ENCODE data around the gene HES1.

Gene HES1

DNA sequence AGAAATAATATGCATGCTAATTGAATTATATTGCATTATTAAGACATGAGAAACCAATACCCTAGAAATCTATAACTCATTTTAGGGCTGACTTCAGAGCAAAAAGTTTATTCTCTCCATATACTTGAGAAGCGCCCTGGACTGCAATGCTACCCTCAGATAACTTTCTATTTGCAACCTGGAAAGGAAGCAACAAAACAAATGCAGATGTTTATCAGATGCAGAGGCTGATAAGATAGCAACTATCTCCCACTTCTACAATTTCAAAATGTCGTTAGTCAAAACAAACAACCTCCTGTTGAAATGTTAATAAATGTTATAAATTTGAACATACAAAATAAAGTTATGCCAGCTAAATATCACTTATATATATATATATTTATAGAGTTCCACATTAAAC, 34.8 kb downstream of the HES1 start:
- no peak for DNase-seq

DNA sequence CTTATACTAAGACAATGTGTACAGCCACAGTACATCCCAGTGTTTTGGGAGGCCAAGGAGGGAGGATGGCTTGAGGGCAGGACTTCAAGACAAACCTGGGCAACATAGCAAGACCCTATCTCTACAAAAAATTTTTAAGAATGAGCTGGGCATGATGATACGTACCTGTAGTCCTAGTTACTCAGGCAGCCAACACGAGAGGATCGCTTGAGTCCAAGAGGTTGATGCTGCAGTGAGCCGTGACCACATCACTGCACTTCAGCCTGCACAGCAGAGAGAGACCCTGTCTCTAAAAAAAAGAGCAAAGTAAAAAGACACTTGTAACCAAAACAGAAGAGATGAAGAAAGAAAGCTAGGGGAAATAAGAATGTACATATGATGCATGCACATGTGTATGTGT, 38.5 kb downstream of the HES1 start:
- DNase-seq: no peak

DNA sequence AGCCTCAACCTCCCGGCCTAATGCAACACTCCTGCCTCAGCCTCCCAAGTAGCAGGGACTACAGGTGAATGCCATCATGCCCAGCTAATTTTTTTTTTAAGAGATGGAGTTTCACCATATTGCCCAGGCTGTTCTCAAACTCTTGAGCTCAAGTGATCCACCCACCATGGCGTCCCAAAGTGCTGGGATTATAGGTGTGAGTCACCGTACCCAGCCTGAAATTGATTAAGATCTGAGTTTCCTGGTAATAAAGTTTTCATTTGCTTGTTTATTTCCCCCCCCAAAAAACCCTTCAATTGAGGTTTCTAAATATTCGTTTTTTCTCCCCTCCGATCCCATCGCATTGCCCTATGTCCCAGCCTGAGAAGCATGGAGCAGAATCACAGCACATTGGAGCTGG, 39.0 kb downstream of the HES1 start:
- DNase-seq: no peak

DNA sequence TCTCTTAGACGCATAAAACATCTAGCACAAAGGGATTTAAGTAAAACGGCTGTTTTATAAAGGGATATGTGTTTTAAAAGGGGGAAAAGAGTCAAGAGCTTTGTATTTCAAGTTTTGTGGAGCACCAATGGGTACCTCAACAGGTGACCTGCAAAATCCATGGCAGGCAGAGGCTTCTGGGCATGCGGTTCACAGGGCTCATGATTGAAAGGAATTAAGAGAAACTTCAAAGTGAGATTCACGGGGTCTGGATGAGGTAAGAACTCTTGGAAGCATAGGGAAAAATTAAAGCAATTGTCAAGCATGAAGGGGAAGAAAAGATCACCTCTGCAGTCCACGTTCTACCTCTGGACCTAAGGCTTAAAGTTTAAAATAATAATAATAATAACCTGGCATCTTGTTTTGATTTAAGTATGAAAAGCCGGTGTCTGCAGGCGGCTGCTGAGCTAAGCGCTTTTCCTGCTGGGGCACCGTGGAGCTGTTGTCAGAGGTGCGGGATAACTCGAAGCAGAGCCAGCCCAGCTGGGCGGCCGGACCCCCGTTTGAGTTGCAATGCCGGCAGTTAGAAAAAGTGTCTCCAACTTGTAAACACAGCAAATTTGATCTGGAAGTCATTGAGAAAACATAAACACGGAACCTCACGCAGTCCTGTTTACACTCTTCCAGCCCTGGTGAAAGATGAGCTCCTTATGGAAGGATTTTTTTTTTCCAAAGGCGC, 40.5 kb downstream of the HES1 start:
- DNase-seq: no peak

DNA sequence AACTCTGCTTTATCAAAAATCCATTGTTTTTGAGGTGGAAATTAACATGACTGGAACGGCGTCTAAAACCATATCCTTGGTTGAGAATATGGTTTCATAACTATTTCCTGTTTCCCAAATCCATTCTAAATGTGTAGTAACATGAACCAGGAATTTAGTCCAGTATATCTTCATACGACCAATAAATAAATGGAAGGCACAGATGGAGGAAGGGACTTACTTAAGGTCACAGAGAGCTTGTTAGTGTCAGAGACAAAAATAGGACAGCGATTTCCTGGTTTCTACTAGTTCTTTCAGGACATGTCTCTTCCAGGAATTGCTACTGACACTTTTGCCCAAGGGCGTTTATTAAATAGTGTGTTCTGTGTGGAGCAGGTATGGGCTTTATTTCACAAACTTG, 41.2 kb downstream of the HES1 start:
- DNase-seq: no peak

DNA sequence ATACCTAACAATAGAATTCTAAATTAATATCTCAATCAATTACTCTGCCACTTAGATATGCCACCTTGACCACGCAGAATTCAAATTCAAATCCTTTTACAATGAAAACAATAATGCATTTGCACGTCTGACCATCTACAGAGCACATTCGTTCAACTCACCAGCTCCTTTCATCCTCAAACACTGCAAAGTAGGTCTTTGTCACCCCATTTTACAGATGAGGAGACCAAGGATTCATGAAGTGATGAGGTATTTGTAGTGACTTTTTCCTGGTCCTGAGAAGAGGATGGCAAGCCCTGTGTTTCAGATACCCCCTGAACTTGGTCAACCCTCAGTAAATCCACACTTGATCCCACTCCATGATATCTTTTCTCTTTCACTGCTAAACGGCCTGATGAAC, 42.2 kb downstream of the HES1 start:
- no peak for DNase-seq

DNA sequence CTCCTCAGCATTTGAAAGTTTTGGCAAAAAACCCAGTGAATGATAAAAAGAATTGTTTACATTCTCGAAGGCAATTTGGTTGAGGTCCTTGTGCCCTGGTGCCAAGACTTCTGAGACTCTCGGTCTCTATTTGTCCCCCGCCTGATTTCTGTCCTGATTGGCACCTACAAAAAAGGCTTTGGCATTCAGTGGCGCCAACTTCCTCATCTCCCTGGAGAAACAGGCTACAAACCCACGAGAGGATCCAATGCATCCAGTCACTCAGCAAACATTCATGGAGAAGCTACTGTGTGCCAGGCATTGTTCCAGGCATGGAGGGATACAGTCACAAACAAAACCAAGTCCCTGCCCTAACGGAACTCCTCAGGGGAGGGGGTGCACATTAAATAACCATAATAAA, 42.7 kb downstream of the HES1 start:
- no peak for DNase-seq

DNA sequence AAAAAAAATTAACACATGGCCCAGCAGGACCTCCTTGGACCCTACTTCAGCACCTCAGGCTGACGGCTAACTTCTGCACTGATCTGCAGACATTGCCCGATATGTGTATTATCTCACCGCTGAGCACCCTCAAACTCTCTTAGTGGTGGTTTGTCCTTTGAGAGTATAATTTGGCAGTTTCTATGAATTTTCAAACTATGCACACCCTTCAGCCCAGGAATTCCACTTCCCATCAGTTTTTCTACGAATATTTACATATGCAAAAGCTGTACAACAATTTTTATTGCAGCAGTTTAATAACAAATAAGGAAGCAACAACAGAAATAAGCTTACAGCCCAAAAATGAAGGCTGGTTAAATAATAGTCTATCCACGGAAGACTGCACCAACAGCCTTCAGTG, 44.6 kb downstream of the HES1 start:
- no peak for DNase-seq

DNA sequence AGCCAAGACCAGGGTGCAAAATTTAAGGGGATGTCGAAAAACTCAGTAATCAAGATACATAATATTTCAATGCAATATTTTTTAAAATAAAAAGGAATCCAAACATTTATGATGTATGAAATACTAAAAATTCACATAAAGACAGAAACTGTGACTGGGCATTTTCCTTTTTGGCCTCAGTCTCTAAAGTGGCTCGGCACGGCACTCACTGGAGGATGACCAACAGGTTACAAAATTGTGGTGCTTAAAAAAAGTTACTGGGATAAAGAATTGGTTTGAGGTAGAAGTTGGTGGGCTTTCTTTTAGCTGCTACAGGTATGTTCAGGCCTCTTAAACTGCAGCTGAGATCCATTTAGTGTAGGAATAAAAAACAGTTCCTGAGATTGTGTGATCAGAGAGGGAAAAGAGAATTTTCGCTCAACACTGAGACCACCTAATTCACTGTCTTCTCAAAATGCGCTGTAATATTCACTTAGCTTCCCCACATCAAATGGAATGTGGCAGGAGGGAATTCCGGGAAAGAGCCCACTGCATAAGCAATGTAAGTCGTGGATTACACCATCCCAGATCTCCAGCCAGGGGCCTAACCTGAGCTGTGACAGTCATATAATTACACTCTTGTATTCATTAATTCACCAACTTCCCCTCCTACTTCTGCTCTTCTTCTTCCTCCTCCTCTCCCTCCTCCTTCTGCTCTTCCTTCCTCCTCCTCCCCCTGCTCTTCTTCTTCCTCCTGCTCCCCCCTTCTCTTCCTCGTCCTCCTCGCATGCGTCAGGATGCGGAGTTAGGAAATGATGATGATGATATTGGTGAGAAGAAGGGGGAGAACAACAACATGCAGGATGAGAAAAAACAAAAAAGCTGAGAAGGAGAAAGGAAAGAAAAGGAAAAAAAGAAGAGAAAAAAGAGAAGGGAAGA, 45.9 kb downstream of the HES1 start:
- DNase-seq: no peak

DNA sequence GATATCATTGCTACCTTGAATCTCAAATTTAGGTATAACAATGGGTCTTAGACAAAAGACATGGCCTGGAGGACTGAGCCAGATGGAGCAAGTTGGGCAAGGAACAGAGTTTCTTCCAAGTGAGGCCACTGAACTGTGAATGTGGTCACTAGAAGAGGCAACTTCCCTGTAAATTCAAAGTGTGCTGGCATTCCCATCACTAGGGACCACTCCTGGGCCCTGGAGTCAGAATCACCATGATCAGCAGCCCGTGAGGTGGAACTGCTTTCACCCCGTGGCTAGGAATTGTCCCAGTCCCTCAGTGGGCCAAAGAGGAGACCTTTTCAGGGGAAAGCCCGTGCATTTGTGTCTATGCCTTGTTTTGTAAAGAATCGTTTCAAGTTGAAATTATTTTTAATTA, 47.3 kb downstream of the HES1 start:
- DNase-seq: no peak

DNA sequence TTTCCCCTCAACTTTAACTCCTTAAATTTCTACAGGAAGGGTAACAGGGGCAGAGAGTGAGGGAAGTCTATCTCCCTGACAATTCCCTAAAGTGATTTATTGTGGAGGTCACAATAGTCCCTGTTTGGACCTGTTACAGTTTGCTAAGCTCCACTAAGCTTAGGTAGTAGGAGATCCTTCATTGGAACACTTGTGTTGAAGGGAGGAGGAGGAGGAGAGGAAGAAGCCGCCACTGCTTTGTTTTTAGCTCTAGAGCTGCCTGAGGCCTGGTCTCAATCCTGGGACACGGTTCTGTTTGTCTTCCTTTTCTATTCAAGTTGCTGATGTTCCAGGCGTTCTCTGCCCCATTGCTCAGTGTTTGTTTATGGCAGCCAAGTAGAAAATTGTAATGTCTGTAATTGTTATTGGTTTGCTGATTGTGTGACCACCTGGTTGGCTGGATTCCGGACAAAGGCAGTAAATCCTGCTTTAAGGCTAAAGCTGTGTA, 48.4 kb downstream of the HES1 start:
- peak; percentile 33 for DNase-seq

DNA sequence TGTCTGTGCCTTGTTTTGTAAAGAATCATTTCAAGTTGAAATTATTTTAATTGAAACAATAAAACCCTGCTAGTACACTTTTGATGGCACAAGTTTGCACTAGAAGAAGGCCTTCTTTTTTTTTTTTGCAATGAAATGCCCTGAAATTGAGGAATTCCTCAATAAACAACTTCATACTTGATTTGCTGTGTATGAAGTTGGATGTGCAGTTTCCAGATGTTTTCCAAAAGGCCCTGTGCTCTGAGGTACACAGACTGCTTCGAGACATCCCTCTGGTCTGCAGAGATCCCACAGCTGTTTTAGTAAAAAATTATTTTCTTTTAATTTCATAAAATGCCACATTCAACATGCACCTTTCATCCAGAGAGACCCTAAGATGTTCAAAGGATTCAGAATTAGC, 48.9 kb downstream of the HES1 start:
- DNase-seq: no peak

DNA sequence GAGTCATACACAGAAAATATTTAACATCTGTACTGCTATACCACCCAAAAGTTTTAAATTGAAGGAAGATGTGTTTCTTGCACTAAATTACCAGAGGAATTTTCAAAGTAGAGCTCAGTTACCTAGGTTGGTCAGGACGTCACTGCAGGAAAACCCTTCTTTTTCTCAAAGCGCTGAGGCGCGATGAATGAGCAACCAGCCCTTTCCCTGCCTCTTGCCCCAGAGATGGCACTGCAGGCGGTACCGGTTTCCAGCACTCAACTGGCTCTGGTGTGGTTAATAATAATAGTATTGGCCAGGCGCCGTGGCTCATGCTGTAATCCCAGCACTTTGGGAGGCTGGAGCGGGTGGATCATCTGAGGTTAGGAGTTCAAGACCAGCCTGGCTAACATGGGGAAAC, 49.3 kb downstream of the HES1 start:
- no peak for DNase-seq

DNA sequence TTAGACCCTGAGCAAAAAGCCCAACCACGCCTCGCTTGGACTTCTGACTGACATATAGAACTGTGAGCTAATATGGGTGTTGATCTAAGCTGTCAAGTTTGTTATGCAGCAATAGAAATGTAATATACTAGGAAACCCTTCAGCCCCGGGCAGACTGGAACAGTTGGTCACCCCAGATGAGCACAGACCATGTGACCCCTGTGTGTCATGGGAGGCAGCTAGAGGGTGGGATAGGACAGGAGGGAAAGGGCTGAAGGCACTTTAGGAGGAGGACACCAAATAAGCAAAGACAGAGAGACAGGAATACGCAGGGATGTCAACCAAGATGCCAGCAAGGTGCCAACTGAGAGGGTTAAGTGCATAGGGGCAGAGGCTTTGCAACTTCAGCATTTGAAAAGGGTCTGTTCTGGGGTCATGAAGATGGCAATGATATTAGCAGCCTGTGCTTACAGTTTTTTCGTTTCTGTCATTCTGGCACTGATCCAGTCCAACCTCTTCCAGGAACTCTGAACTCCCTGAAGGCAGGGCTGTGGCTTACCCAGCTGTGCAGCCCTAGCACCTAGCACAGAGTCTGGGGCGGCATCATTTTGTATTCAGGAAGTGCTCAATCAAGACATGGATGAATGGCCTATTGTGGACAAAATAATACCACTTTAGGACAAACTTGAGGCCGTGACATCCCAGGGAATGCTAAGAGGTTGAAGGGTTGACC, 51.4 kb downstream of the HES1 start:
- DNase-seq: no peak
